HepG2 (cell line): ENCODE results near the gene ASIC3. TPM values are rescaled to one million over a fixed set of nuclear protein-coding genes. Genes with fewer than 3 reads are reported as not detected.

Experiments used
- ADNP ChIP-seq: sonication (generic); formaldehyde crosslinking; IDR thresholded peaks from 2 replicates; pipeline ENCODE4 v1.4.0; 2020; ENCODE audit warnings: missing genetic modification reagents
- ERF ChIP-seq: IDR thresholded peaks from 2 replicates; pipeline ENCODE4 v1.6.1; 2018; ENCODE audit warnings: missing biosample characterization, missing genetic modification reagents
- GFI1 ChIP-seq: sonication (generic); formaldehyde crosslinking; IDR thresholded peaks from 2 replicates; pipeline ENCODE4 v1.5.0; 2020; ENCODE audit warnings: missing genetic modification reagents, mild to moderate bottlenecking, borderline replicate concordance
- MAFG ChIP-seq: sonication (generic); formaldehyde crosslinking; IDR thresholded peaks from 2 replicates; pipeline ENCODE4 v1.5.1; 2020; ENCODE audit warnings: mild to moderate bottlenecking, missing genetic modification reagents
- NFATC3 ChIP-seq: sonication (generic); formaldehyde crosslinking; IDR thresholded peaks from 2 replicates; pipeline ENCODE4 v1.5.1; 2020; ENCODE audit warnings: mild to moderate bottlenecking, missing genetic modification reagents
- NFRKB ChIP-seq: fragments of 450-650 bp; IDR thresholded peaks from 2 replicates; pipeline ENCODE4 v1.6.1; 2017
- NFYC ChIP-seq: IDR thresholded peaks from 2 replicates; pipeline ENCODE4 v1.6.1; 2016; ENCODE audit warnings: missing genetic modification reagents, missing compliant biosample characterization
- PHF21A ChIP-seq: sonication (generic); formaldehyde crosslinking; IDR thresholded peaks from 2 replicates; pipeline ENCODE4 v1.5.0; 2020; ENCODE audit warnings: mild to moderate bottlenecking, missing genetic modification reagents
- PLRG1 ChIP-seq: fragments of 450-650 bp; conservative IDR thresholded peaks from 2 replicates; pipeline ENCODE4 v1.6.1; 2016
- RNF2 ChIP-seq: fragments of 450-650 bp; conservative IDR thresholded peaks from 2 replicates; pipeline ENCODE4 v1.6.1; 2016; ENCODE audit warnings: low read depth
- RORA ChIP-seq: sonication (generic); formaldehyde crosslinking; IDR thresholded peaks from 2 replicates; pipeline ENCODE4 v1.5.0; 2020; ENCODE audit warnings: mild to moderate bottlenecking, missing genetic modification reagents, moderate library complexity
- RXRB ChIP-seq: IDR thresholded peaks from 2 replicates; pipeline ENCODE4 v1.6.1; 2016; ENCODE audit warnings: borderline replicate concordance, missing genetic modification reagents, missing compliant biosample characterization
- SOX13 ChIP-seq, 3 experiments: fragments of 450-650 bp in 1 of 3; sonication (generic) in 1 of 3; formaldehyde crosslinking in 1 of 3; IDR thresholded peaks in 2 of 3; conservative IDR thresholded peaks in 1 of 3; 2 replicates each; pipeline versions ENCODE4 v1.5.0 to v1.6.1; 2016 to 2020; ENCODE audit warnings: antibody characterized with exemption in 1 of 3, mild to moderate bottlenecking in 1 of 3, missing compliant biosample characterization in 1 of 3, missing genetic modification reagents in 1 of 3, moderate library complexity in 1 of 3
- SRY ChIP-seq: sonication (generic); formaldehyde crosslinking; IDR thresholded peaks from 2 replicates; pipeline ENCODE4 v1.8.0; 2022; ENCODE audit warnings: mild to moderate bottlenecking, missing genetic modification reagents
- TEAD2 ChIP-seq: sonication (generic); formaldehyde crosslinking; IDR thresholded peaks from 2 replicates; pipeline ENCODE4 v1.9.0; 2021; ENCODE audit warnings: missing genetic modification reagents
- TFDP2 ChIP-seq: sonication (generic); formaldehyde crosslinking; IDR thresholded peaks from 2 replicates; pipeline ENCODE4 v1.4.0; 2020; ENCODE audit warnings: missing genetic modification reagents
- ZBTB33 ChIP-seq: sonication (generic); formaldehyde crosslinking; IDR thresholded peaks from 2 replicates; pipeline ENCODE4 v1.4.0; 2020; ENCODE audit warnings: missing genetic modification reagents
- ZFAT ChIP-seq: sonication (generic); formaldehyde crosslinking; conservative IDR thresholded peaks from 2 replicates; pipeline ENCODE4 v1.8.1; 2023; ENCODE audit warnings: missing genetic modification reagents, inconsistent platforms
- ZFP1 ChIP-seq: IDR thresholded peaks from 2 replicates; pipeline ENCODE4 v1.6.1; 2016
- ZNF24 ChIP-seq: fragments of 450-650 bp; IDR thresholded peaks from 2 replicates; pipeline ENCODE4 v1.6.1; 2017; ENCODE audit warnings: antibody characterized with exemption, mild to moderate bottlenecking
- ZNF33A ChIP-seq: sonication (generic); formaldehyde crosslinking; IDR thresholded peaks from 2 replicates; pipeline ENCODE4 v1.5.1; 2020; ENCODE audit warnings: missing genetic modification reagents, mild to moderate bottlenecking, moderate library complexity, borderline replicate concordance
- ZNF350 ChIP-seq: sonication (generic); formaldehyde crosslinking; IDR thresholded peaks from 2 replicates; pipeline ENCODE4 v1.4.0; 2020; ENCODE audit warnings: mild to moderate bottlenecking, low read depth, missing genetic modification reagents, borderline replicate concordance
- ZNF784 ChIP-seq: sonication (generic); formaldehyde crosslinking; IDR thresholded peaks from 2 replicates; pipeline ENCODE4 v1.5.1; 2020; ENCODE audit warnings: missing genetic modification reagents, mild to moderate bottlenecking, borderline replicate concordance
- polyA plus RNA-seq, 8 experiments: library from polyadenylated mRNA; depleted of rRNA in 3 of 8; stranded (reverse) in 7 of 8; unstranded in 1 of 8; fragments of >200 nt; fragmentation: Illumina TruSeq in 4 of 8; extraction: Trizol in 4 of 8; gene quantifications; 2 replicates each; pipeline versions ENCODE4 v1.2.1 to v1.2.3, GENCODE V29; 2011 to 2016; ENCODE audit warnings: low read depth in 4 of 8, missing spikeins in 1 of 8, mixed read lengths in 1 of 8; ENCODE audit not compliant: insufficient read depth in 1 of 8
- total RNA-seq, 5 experiments: library from RNA; depleted of rRNA; stranded (reverse); fragments of >200 nt; fragmentation: Illumina TruSeq; extraction: Trizol; gene quantifications; 2 replicates each; pipeline ENCODE4 v1.2.3, GENCODE V29; 2016; ENCODE audit warnings: low read depth in 1 of 5
- TF ChIP-seq, protein P1 (sequence below): sonication (generic); formaldehyde crosslinking; IDR thresholded peaks from 2 replicates; pipeline ENCODE4 v1.5.0; 2020; ENCODE audit warnings: mild to moderate bottlenecking, missing genetic modification reagents, borderline replicate concordance

ASIC3 gene
- total and polyA plus RNA-seq, 2 of the 13 experiments (the other 11 are each of a cell fraction or from before 2014, with no cell fraction given), result 0.51 TPM; not detected in 1

DNA sequence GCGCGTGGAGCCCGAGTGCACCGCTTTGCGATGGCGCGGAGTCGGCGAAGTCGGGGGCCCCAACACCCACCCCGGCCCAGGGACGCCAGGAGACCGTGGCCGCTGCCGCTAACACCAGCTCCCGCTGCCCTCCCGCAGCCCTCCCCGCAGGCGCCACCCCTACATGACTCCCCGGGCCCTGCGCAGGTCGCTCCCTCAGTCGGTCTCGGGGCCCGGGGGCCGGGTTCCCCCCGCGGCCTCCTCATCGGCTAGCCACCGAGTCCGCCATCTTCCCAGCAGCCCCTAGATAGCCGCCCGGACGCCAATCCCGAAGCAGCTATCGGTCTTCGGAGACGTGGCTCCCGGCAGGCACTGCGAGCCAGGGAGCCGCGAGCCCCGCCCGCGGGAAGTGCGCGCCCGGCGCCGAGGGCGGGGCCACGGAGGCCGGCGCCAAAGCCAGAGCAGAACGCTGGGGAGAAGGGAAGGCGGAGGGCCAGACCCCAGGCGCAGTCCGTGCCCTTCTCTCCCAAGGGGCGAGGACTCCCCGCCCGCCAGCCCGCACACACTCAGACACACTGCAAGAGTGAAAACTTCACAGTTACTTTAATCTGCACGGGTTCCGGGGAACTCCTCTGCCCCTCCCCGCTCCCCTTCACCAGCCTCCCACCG, 32.3 kb downstream of the ASIC3 start, which contains the start of gene FASTK (continued):
- TF ChIP-seq, protein P1, sequence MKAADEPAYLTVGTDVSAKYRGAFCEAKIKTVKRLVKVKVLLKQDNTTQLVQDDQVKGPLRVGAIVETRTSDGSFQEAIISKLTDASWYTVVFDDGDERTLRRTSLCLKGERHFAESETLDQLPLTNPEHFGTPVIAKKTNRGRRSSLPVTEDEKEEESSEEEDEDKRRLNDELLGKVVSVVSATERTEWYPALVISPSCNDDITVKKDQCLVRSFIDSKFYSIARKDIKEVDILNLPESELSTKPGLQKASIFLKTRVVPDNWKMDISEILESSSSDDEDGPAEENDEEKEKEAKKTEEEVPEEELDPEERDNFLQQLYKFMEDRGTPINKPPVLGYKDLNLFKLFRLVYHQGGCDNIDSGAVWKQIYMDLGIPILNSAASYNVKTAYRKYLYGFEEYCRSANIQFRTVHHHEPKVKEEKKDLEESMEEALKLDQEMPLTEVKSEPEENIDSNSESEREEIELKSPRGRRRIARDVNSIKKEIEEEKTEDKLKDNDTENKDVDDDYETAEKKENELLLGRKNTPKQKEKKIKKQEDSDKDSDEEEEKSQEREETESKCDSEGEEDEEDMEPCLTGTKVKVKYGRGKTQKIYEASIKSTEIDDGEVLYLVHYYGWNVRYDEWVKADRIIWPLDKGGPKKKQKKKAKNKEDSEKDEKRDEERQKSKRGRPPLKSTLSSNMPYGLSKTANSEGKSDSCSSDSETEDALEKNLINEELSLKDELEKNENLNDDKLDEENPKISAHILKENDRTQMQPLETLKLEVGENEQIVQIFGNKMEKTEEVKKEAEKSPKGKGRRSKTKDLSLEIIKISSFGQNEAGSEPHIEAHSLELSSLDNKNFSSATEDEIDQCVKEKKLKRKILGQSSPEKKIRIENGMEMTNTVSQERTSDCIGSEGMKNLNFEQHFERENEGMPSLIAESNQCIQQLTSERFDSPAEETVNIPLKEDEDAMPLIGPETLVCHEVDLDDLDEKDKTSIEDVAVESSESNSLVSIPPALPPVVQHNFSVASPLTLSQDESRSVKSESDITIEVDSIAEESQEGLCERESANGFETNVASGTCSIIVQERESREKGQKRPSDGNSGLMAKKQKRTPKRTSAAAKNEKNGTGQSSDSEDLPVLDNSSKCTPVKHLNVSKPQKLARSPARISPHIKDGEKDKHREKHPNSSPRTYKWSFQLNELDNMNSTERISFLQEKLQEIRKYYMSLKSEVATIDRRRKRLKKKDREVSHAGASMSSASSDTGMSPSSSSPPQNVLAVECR (CRISPR knock-in tag), result peak; percentile 86
- TF ChIP-seq MAFG (CRISPR knock-in tag) (no peak), ZNF350 (CRISPR knock-in tag) (peak; percentile 62; the same call in 1 of the 2 replicates), ADNP (no peak), ZBTB33 (CRISPR knock-in tag) (no peak), TFDP2 (peak; percentile 90), NFATC3 (CRISPR knock-in tag) (no peak), RORA (CRISPR knock-in tag) (no peak), SOX13 (IDR thresholded peaks at IDR 0.05) (no peak), SOX13 (CRISPR knock-in tag; conservative IDR thresholded peaks at IDR 0.05 in 1 of 2, IDR thresholded peaks at IDR 0.05 in 1 of 2) (no peak), ZFAT (CRISPR knock-in tag) (no peak), PLRG1 (no peak), NFYC (CRISPR knock-in tag) (peak; percentile 66), SRY (CRISPR knock-in tag) (0 out of 2 replicates have a peak, but pooled peaks have one; percentile 25), ZNF784 (CRISPR knock-in tag) (no peak; the same call in 1 of the 2 replicates), PHF21A (CRISPR knock-in tag) (no peak), GFI1 (CRISPR knock-in tag) (no peak; the same call in 1 of the 2 replicates), ZNF24 (no peak), TEAD2 (CRISPR knock-in tag) (no peak), ERF (no peak), NFRKB (no peak), RXRB (CRISPR knock-in tag) (no peak), RNF2 (no peak), ZNF33A (CRISPR knock-in tag) (no peak), ZFP1 (no peak)
